DND-41 (cell line): ENCODE data around the gene RRM1.

Source experiments
- ATAC-seq: fragments of 200-7000 bp; cut with Tn5 transposase; 3 replicates; pipeline ENCODE4 v1.9.1; 2021; ENCODE audit warnings: low read depth; ENCODE audit not compliant: insufficient read depth
- DNase-seq: peaks from one replicate; pipeline ENCODE4 v3.0.0-alpha.2; 2020
- H2AFZ ChIP-seq: 2 replicates; pipeline ENCODE4 v1.6.0; 2012; ENCODE audit warnings: low read depth, low read length
- H3K27ac ChIP-seq: 2 replicates; pipeline ENCODE4 v1.5.1; 2012; ENCODE audit warnings: low read length, inconsistent platforms
- H3K27me3 ChIP-seq: fragments of 200-600 bp; sonication (generic); 2 replicates; pipeline ENCODE4 v1.6.0; 2012; ENCODE audit warnings: low read length, mild to moderate bottlenecking, inconsistent platforms; ENCODE audit not compliant: insufficient read depth, poor library complexity
- H3K36me3 ChIP-seq: 2 replicates; pipeline ENCODE4 v1.5.1; 2012; ENCODE audit warnings: low read length, inconsistent platforms; ENCODE audit not compliant: insufficient read depth
- H3K4me1 ChIP-seq: 2 replicates; pipeline ENCODE4 v1.5.1; 2012; ENCODE audit warnings: mild to moderate bottlenecking, low read length; ENCODE audit not compliant: insufficient read depth
- H3K4me2 ChIP-seq: 2 replicates; pipeline ENCODE4 v1.6.0; 2012; ENCODE audit warnings: mild to moderate bottlenecking, moderate library complexity, low read length, inconsistent platforms; ENCODE audit not compliant: insufficient read depth
- H3K4me3 ChIP-seq, 2 experiments: fragments of 200-600 bp in 1 of 2; shearing (Covaris generic) in 1 of 2; 2 replicates each; pipeline ENCODE4 v1.5.1; 2012 to 2016; ENCODE audit warnings: inconsistent platforms in 2 of 2, low read length in 2 of 2, mild to moderate bottlenecking in 2 of 2, low read depth in 1 of 2, moderate library complexity in 1 of 2
- H3K79me2 ChIP-seq: 2 replicates; pipeline ENCODE4 v1.6.0; 2012; ENCODE audit warnings: low read length, inconsistent platforms; ENCODE audit not compliant: insufficient read depth
- H3K9ac ChIP-seq: 2 replicates; pipeline ENCODE4 v1.6.0; 2012; ENCODE audit warnings: low read depth, mild to moderate bottlenecking, inconsistent platforms, low read length, moderate library complexity
- H3K9me3 ChIP-seq: 2 replicates; pipeline ENCODE4 v1.5.1; 2012; ENCODE audit warnings: low read length, moderate library complexity, mild to moderate bottlenecking, inconsistent platforms; ENCODE audit not compliant: insufficient read depth, severe bottlenecking
- H4K20me1 ChIP-seq: 2 replicates; pipeline ENCODE4 v1.6.0; 2012; ENCODE audit warnings: low read length; ENCODE audit not compliant: insufficient read depth
- EZH2 ChIP-seq: IDR thresholded peaks from 3 replicates; pipeline ENCODE4 v1.6.1; 2012; ENCODE audit warnings: borderline replicate concordance, low read depth, mild to moderate bottlenecking, moderate library complexity, low read length, inconsistent platforms; ENCODE audit not compliant: severe bottlenecking
- TF ChIP-seq, protein P1 (sequence below): IDR thresholded peaks from 2 replicates; pipeline ENCODE4 v1.5.1; 2012; ENCODE audit warnings: borderline replicate concordance, low read length, moderate library complexity, mild to moderate bottlenecking; ENCODE audit not compliant: poor library complexity, severe bottlenecking; ENCODE audit errors: extremely low read depth

RRM1 gene

GRCh38 chr11:4059424-4059823 lies 35.2 kb upstream of the RRM1 start:
- no peak for TF ChIP-seq EZH2
- H3K36me3 ChIP-seq, result peaks cover 66% of the 10 kb centered on the region
- H3K79me2 ChIP-seq, result no peaks in the 10 kb centered on the region
- H3K27me3 ChIP-seq, result no peaks in the 10 kb centered on the region
- ATAC-seq, result no peak
- H4K20me1 ChIP-seq, result no peaks in the 10 kb centered on the region
- H3K27ac ChIP-seq, result no peak overlapping the region
- H3K4me3 ChIP-seq, result no peak overlapping the region
- H3K4me1 ChIP-seq, result no peaks in the 10 kb centered on the region
- no peak for DNase-seq
- H3K4me2 ChIP-seq, result no peak overlapping the region
- H3K9me3 ChIP-seq, result no peaks in the 10 kb centered on the region
- H2AFZ ChIP-seq, result no peak overlapping the region
- H3K9ac ChIP-seq, result no peak overlapping the region

- Histone ChIP-seq H3K27ac (no peak overlapping the region), H3K9me3 (no peaks in the 10 kb centered on the region), H2AFZ (no peak overlapping the region), H3K27me3 (no peaks in the 10 kb centered on the region), H3K36me3 (peaks cover 64% of the 10 kb centered on the region), H3K9ac (no peak overlapping the region), H3K4me1 (no peaks in the 10 kb centered on the region), H3K4me3 (no peak overlapping the region), H4K20me1 (no peaks in the 10 kb centered on the region), H3K4me2 (no peak overlapping the region), H3K79me2 (no peaks in the 10 kb centered on the region)
- TF ChIP-seq EZH2, result no peak
- TF ChIP-seq, protein P1, sequence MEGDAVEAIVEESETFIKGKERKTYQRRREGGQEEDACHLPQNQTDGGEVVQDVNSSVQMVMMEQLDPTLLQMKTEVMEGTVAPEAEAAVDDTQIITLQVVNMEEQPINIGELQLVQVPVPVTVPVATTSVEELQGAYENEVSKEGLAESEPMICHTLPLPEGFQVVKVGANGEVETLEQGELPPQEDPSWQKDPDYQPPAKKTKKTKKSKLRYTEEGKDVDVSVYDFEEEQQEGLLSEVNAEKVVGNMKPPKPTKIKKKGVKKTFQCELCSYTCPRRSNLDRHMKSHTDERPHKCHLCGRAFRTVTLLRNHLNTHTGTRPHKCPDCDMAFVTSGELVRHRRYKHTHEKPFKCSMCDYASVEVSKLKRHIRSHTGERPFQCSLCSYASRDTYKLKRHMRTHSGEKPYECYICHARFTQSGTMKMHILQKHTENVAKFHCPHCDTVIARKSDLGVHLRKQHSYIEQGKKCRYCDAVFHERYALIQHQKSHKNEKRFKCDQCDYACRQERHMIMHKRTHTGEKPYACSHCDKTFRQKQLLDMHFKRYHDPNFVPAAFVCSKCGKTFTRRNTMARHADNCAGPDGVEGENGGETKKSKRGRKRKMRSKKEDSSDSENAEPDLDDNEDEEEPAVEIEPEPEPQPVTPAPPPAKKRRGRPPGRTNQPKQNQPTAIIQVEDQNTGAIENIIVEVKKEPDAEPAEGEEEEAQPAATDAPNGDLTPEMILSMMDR, result no peak
- DNase-seq, result no peak
- no peak for ATAC-seq
Observed at GRCh38 chr11:4060182-4060923, 34.2 kb upstream of the RRM1 start.

DNA sequence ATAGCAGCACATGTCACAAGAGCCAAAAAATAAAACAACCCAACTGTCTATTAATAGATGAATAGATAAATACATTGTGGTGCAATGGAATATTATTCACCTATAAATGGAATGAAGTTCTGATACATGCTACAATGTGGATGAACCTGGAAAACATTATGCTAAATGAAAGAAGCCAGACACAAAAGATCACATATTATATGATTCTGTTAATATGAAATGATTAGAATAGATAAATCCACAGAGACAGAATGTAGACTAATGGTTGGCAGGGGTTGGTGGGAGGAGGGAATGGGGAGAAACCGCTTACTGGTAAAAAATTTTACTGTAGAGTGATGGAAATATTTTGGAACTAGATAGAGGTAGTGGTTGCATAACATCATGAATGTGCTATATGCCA lies 32.9 kb upstream of the RRM1 start:
- Histone ChIP-seq H3K79me2 (no peaks in the 10 kb centered on the region), H3K27me3 (no peaks in the 10 kb centered on the region), H4K20me1 (no peaks in the 10 kb centered on the region), H3K27ac (no peak overlapping the region), H3K9ac (no peak overlapping the region), H3K4me2 (no peak overlapping the region), H3K36me3 (peaks cover 55% of the 10 kb centered on the region), H3K4me1 (no peaks in the 10 kb centered on the region), H3K9me3 (no peaks in the 10 kb centered on the region), H2AFZ (no peak overlapping the region), H3K4me3 (no peak overlapping the region)
- DNase-seq (no peak), ATAC-seq (no peak)
- no peak for TF ChIP-seq EZH2
- TF ChIP-seq, protein P1, result no peak

- H3K4me3 ChIP-seq, result no peak overlapping the region
- no peak for ATAC-seq
- DNase-seq, result no peak
- no peak overlapping the region for H3K27ac ChIP-seq
- H2AFZ ChIP-seq, result no peak overlapping the region
- H4K20me1 ChIP-seq, result no peaks in the 10 kb centered on the region
- no peak overlapping the region for H3K9ac ChIP-seq
- TF ChIP-seq, protein P1, result no peak
- TF ChIP-seq EZH2, result no peak
- H3K36me3 ChIP-seq, result peaks cover 45% of the 10 kb centered on the region
- no peaks in the 10 kb centered on the region for H3K79me2 ChIP-seq
- no peaks in the 10 kb centered on the region for H3K27me3 ChIP-seq
- H3K9me3 ChIP-seq, result no peaks in the 10 kb centered on the region
- no peak overlapping the region for H3K4me2 ChIP-seq
- peaks cover 6% of the 10 kb centered on the region for H3K4me1 ChIP-seq
Observed at GRCh38 chr11:4063348-4063747, 31.3 kb upstream of the RRM1 start.
